ENCODE measurements around the gene HEATR1. TPM values are rescaled to one million over a fixed set of nuclear protein-coding genes. Genes with fewer than 3 reads are reported as not detected.

HEATR1 gene
- total RNA-seq, 2 donors from 2014 or later: 45.2 to 57.1 TPM

DNA sequence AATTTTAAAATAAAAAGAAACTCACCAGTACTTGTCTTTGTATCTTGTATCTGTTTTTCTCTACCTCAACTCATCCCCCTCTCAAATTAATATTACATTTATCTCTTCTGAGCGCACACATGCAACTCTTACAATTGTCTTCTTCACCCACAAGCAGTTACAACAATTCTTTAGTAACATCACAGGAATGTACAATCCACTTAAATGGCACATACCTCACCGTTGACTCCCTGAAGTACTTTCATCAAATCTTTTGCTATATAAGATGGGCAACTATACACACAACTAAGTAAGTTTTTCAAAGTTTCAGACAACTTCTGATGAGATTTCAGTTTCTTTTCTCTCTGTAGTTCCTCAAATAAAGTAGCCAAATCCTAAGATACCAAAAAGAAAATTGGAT, 28.3 kb downstream of the HEATR1 start:
- DNase-seq (no peak), ATAC-seq (replicated peaks in 1 of 2) (no peak)
- Mint-ChIP-seq H3K27ac (peak overlapping the region; percentile 83), H3K4me1 (ENCODE audit: low read depth) (no peaks in the 10 kb centered on the region), H3K27me3 (ENCODE audit: low read depth) (no peaks in the 10 kb centered on the region), H3K9me3 (no peaks in the 10 kb centered on the region), H3K36me3 (ENCODE audit: insufficient read depth in 2 of 2) (peaks cover 7 to 32% of the 10 kb centered on the region in 2 donors), H3K4me3 (no peak overlapping the region)

DNA sequence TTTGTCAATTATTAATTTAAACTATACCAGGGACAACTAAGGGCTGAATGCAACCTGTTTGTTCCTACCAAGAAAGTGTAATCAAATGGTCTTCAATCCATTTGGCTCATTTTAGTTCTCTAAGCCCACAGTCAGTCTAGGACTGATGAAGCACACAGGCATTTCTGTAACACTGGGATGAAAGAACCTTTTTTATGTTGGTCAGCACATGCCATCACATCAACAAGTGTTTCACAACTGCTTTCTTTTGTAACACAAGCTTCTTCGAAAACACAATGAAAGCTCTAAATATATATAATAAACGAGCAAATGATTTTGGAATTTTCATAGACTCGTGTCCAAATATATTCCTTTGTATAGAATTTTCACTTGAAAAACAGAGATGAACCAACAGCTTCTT, 28.8 kb downstream of the HEATR1 start:
- DNase-seq (no peak), ATAC-seq (replicated peaks in 1 of 2) (no peak)
- no peaks in the 10 kb centered on the region for H3K9me3 Mint-ChIP-seq
- H3K27me3 Mint-ChIP-seq (ENCODE audit: low read depth): no peaks in the 10 kb centered on the region
- H3K27ac Mint-ChIP-seq: peak overlapping the region; percentile 28
- no peaks in the 10 kb centered on the region for H3K4me1 Mint-ChIP-seq (ENCODE audit: low read depth)
- peaks cover 7 to 33% of the 10 kb centered on the region in 2 donors for H3K36me3 Mint-ChIP-seq (ENCODE audit: insufficient read depth in 2 of 2)
- H3K4me3 Mint-ChIP-seq: no peak overlapping the region

DNA sequence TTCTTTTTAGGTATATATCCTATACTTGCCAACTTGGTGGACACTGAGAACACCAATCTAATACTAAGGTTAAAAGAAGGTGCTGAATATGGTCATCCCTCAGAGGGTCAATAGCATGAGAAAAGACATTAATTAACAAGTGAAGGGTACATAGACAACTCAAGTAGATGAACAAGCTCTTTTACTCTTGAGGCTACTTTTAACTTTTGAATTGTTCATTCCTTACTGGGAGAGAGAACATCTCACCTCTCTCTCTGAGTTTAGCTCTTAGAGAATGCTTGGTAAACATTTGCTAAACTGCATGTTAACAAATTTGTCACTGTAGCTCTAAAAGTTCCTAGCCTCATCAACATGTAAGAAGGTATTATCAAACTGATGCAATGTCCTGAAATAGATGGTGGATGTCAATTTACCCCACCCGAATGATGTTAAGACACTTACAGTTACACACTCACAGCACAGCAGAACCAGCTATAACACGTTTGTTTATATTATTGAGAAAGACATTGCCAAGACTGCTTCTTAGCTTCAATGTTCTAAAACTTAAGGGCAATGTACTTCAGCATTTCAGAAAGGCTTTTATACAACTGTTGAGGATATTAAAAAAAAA, 35.9 kb downstream of the HEATR1 start:
- DNase-seq (no peak), ATAC-seq (replicated peaks in 1 of 2) (peak; percentile 27 to 33)
- Mint-ChIP-seq H3K9me3 (no peaks in the 10 kb centered on the region), H3K36me3 (ENCODE audit: insufficient read depth in 2 of 2) (peaks cover 16 to 35% of the 10 kb centered on the region in 2 donors), H3K27ac (peak overlapping the region; percentile 95), H3K4me1 (ENCODE audit: low read depth) (no peaks in the 10 kb centered on the region), H3K27me3 (ENCODE audit: low read depth) (no peaks in the 10 kb centered on the region), H3K4me3 (no peak overlapping the region)

DNA sequence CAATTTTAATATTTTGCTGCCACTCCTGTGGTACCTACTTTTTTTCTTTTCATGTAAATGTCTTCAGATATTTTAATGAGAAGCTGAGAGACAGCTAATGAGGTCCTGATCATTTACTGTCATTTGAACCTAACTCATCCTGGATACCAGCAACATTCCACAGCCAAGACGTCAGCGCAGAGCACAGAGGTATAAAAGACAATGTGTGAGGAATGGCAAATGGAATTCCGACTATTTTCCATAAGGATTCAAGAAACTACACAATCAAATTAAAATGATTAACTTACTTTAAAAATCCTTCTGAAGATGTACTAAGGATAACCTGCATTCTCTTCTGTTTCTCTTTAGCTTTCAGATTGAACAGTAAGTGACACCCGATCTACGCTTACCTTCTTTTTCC, 38.8 kb downstream of the HEATR1 start:
- DNase-seq (no peak), ATAC-seq (replicated peaks in 1 of 2) (no peak)
- Mint-ChIP-seq H3K4me1 (ENCODE audit: low read depth) (no peaks in the 10 kb centered on the region), H3K27me3 (ENCODE audit: low read depth) (no peaks in the 10 kb centered on the region), H3K27ac (peak overlapping the region; percentile 40), H3K4me3 (no peak overlapping the region), H3K9me3 (no peaks in the 10 kb centered on the region), H3K36me3 (ENCODE audit: insufficient read depth in 2 of 2) (peaks cover 12 to 37% of the 10 kb centered on the region in 2 donors)

- Mint-ChIP-seq H3K4me1 (ENCODE audit: low read depth) (no peaks in the 10 kb centered on the region), H3K36me3 (ENCODE audit: insufficient read depth in 2 of 2) (peaks cover 10 to 39% of the 10 kb centered on the region in 2 donors)
- no peak for DNase-seq
Observed at GRCh38 chr1:236561976-236562375, 42.3 kb downstream of the HEATR1 start.

GRCh38 chr1:236560213-236560771, 44.0 kb downstream of the HEATR1 start:
- Mint-ChIP-seq H3K27ac (no peak overlapping the region), H3K36me3 (ENCODE audit: insufficient read depth in 2 of 2) (peaks cover 5 to 37% of the 10 kb centered on the region in 2 donors), H3K9me3 (no peaks in the 10 kb centered on the region), H3K27me3 (ENCODE audit: low read depth) (no peaks in the 10 kb centered on the region), H3K4me3 (no peak overlapping the region), H3K4me1 (ENCODE audit: low read depth) (no peaks in the 10 kb centered on the region)
- ATAC-seq (replicated peaks in 1 of 2) (no peak), DNase-seq (no peak)

More at GRCh38 chr1:236561976-236562375, 42.3 kb downstream of the HEATR1 start:
- Mint-ChIP-seq H3K27me3 (ENCODE audit: low read depth) (no peaks in the 10 kb centered on the region), H3K4me3 (no peak overlapping the region), H3K27ac (peak overlapping the region; percentile 76), H3K9me3 (no peaks in the 10 kb centered on the region)
- no peak for ATAC-seq (replicated peaks in 1 of 2)

DNA sequence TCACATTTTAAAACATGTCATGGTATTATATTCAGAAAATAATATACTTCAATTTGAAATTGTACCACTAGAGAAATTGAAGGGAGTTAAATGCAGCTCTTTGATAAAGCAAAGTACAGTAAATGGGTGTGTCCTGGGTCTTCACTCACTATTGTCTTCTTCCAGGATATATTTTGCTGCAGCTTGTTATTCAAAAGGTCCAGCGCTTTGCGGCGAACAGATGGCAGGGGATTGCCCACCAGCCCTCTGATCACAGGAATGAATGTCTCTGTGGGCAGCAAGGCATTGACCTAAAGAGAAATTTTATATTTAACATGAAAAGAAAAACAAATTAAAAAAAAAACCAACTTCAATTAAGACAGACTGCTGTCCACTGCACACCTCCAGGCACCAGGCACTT, 45.5 kb downstream of the HEATR1 start:
- Mint-ChIP-seq H3K27ac (no peak overlapping the region), H3K4me1 (ENCODE audit: low read depth) (no peaks in the 10 kb centered on the region), H3K9me3 (no peaks in the 10 kb centered on the region), H3K27me3 (ENCODE audit: low read depth) (no peaks in the 10 kb centered on the region), H3K4me3 (no peak overlapping the region), H3K36me3 (ENCODE audit: insufficient read depth in 2 of 2) (peaks cover 1 to 41% of the 10 kb centered on the region in 2 donors)
- DNase-seq: no peak
- ATAC-seq (replicated peaks in 1 of 2): no peak

- no peaks in the 10 kb centered on the region for H3K4me1 Mint-ChIP-seq (ENCODE audit: low read depth)
Observed at GRCh38 chr1:236558081-236558480, 46.2 kb downstream of the HEATR1 start.

GRCh38 chr1:236556606-236557005, 47.7 kb downstream of the HEATR1 start:
- H3K9me3 Mint-ChIP-seq: no peaks in the 10 kb centered on the region
- no peak for ATAC-seq (replicated peaks in 1 of 2)
- no peak overlapping the region for H3K27ac Mint-ChIP-seq
- DNase-seq: no peak
- H3K4me1 Mint-ChIP-seq (ENCODE audit: low read depth): no peaks in the 10 kb centered on the region
- H3K36me3 Mint-ChIP-seq (ENCODE audit: insufficient read depth in 2 of 2): peaks cover 1 to 37% of the 10 kb centered on the region in 2 donors
- no peaks in the 10 kb centered on the region for H3K27me3 Mint-ChIP-seq (ENCODE audit: low read depth)
- H3K4me3 Mint-ChIP-seq: no peak overlapping the region

More at GRCh38 chr1:236558081-236558480, 46.2 kb downstream of the HEATR1 start:
- Mint-ChIP-seq H3K27me3 (ENCODE audit: low read depth) (no peaks in the 10 kb centered on the region), H3K36me3 (ENCODE audit: insufficient read depth in 2 of 2) (peaks cover 1 to 40% of the 10 kb centered on the region in 2 donors), H3K27ac (no peak overlapping the region), H3K9me3 (no peaks in the 10 kb centered on the region), H3K4me3 (no peak overlapping the region)
- ATAC-seq (replicated peaks in 1 of 2): no peak
- DNase-seq: no peak

- H3K27me3 Mint-ChIP-seq (ENCODE audit: low read depth): no peaks in the 10 kb centered on the region
- no peak overlapping the region for H3K4me3 Mint-ChIP-seq
- no peaks in the 10 kb centered on the region for H3K9me3 Mint-ChIP-seq
- peak in 1 of 2 donors; percentile 23 for ATAC-seq (replicated peaks in 1 of 2)
- no peaks in the 10 kb centered on the region for H3K4me1 Mint-ChIP-seq (ENCODE audit: low read depth)
- DNase-seq: no peak
- peaks cover 7 to 49% of the 10 kb centered on the region in 2 donors for H3K36me3 Mint-ChIP-seq (ENCODE audit: insufficient read depth in 2 of 2)
- H3K27ac Mint-ChIP-seq: no peak overlapping the region
Observed at GRCh38 chr1:236553370-236553769, 50.9 kb downstream of the HEATR1 start.

GRCh38 chr1:236552901-236553300, 51.4 kb downstream of the HEATR1 start:
- H3K4me3 Mint-ChIP-seq: no peak overlapping the region
- ATAC-seq (replicated peaks in 1 of 2) (no peak), DNase-seq (no peak)
- H3K27ac Mint-ChIP-seq: no peak overlapping the region
- H3K27me3 Mint-ChIP-seq (ENCODE audit: low read depth): no peaks in the 10 kb centered on the region
- H3K36me3 Mint-ChIP-seq (ENCODE audit: insufficient read depth in 2 of 2): peaks cover 7 to 46% of the 10 kb centered on the region in 2 donors
- H3K9me3 Mint-ChIP-seq: no peaks in the 10 kb centered on the region
- no peaks in the 10 kb centered on the region for H3K4me1 Mint-ChIP-seq (ENCODE audit: low read depth)

GRCh38 chr1:236552096-236552495, 52.2 kb downstream of the HEATR1 start:
- no peak overlapping the region for H3K4me3 Mint-ChIP-seq
- H3K36me3 Mint-ChIP-seq (ENCODE audit: insufficient read depth in 2 of 2): peaks cover 7 to 45% of the 10 kb centered on the region in 2 donors
- ATAC-seq (replicated peaks in 1 of 2) (no peak), DNase-seq (no peak)
- H3K27me3 Mint-ChIP-seq (ENCODE audit: low read depth): no peaks in the 10 kb centered on the region
- no peaks in the 10 kb centered on the region for H3K9me3 Mint-ChIP-seq
- peak overlapping the region; percentile 87 for H3K27ac Mint-ChIP-seq
- H3K4me1 Mint-ChIP-seq (ENCODE audit: low read depth): no peaks in the 10 kb centered on the region

DNA sequence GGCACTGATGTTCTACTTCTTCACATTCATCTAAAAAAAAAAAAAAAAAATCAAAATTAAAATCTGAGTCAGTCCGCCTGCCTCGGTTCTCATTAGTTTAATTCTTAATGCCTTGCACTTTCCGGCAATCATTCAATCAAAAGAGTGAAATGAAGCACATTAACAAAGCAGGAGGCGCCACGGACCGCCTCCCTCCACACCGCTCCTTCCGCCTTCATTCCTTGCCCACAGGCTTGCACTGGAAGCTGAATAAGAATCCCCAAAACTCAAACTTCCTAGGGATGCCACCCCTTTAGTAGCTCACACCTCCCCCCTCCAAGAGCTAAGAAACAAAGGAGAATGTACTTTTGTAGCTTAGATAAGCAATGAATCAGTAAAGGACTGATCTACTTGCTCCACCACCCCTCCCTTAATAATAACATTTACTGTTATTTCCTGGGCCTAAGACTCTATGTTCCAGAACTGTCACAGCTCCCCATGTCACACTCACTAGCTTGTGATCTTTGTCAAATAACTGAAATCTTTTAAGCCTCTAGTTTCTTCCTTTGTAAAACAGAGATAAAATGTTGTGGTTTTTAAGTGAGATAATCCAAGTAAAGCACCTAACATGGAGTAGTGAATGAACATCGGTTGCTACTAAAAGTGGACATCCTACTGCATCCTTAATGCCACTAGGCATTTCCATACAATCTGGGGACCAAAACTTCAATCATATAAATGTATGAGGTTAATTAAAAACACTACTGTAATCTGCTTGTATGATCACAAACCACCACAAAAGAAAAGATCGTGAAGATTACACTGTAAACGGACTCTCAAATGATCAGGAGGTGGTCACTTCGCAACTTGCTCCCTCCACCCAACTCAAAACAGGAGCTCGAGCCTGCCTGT, 53.1 kb downstream of the HEATR1 start:
- Mint-ChIP-seq H3K4me3 (no peak overlapping the region), H3K4me1 (ENCODE audit: low read depth) (peaks cover 3% of the 10 kb centered on the region), H3K27me3 (ENCODE audit: low read depth) (no peaks in the 10 kb centered on the region), H3K36me3 (ENCODE audit: insufficient read depth in 2 of 2) (peaks cover 10 to 42% of the 10 kb centered on the region in 2 donors), H3K9me3 (no peaks in the 10 kb centered on the region), H3K27ac (peak overlapping the region; percentile 87)
- no peak for ATAC-seq (replicated peaks in 1 of 2)
- no peak for DNase-seq
